GM12878 (cell line): ENCODE measurements around the gene DEXI. TPM values are rescaled to one million over a fixed set of nuclear protein-coding genes. Genes with fewer than 3 reads are reported as not detected.

Experiments
- ASH2L ChIP-seq: fragments of 300-600, 200-600 bp; sonication (generic); IDR thresholded peaks from 2 replicates; pipeline ENCODE4 v1.6.1; 2017; ENCODE audit warnings: low read depth, mild to moderate bottlenecking, borderline replicate concordance
- BMI1 ChIP-seq: fragments of 450-650 bp; IDR thresholded peaks from 2 replicates; pipeline ENCODE4 v1.6.1; 2016; ENCODE audit warnings: mild to moderate bottlenecking, moderate library complexity, borderline replicate concordance
- CBFB ChIP-seq: IDR thresholded peaks from 2 replicates; pipeline ENCODE4 v1.6.1; 2016; ENCODE audit warnings: antibody characterized with exemption, low read depth
- CEBPB ChIP-seq, 2 experiments: fragments of 150-350 bp in 1 of 2; IDR thresholded peaks; 2 replicates each; pipeline ENCODE4 v1.6.1; 2012 to 2014; ENCODE audit warnings: low read depth in 2 of 2, low read length in 2 of 2, borderline replicate concordance in 1 of 2, inconsistent platforms in 1 of 2
- CHD4 ChIP-seq: fragments of 200-600 bp; sonication (generic); IDR thresholded peaks from 2 replicates; pipeline ENCODE4 v1.6.1; 2016; ENCODE audit warnings: mild to moderate bottlenecking
- CUX1 ChIP-seq: IDR thresholded peaks from 2 replicates; pipeline ENCODE4 v1.6.1; 2012; ENCODE audit warnings: improper control_type of control experiment, low read depth, low read length; ENCODE audit not compliant: insufficient replicate concordance
- EP300 ChIP-seq, 2 experiments: fragments of 150-350 bp in 1 of 2; IDR thresholded peaks; 2 replicates each; pipeline ENCODE4 v1.6.1; 2011 to 2012; ENCODE audit warnings: low read depth in 2 of 2, low read length in 2 of 2, borderline replicate concordance in 1 of 2, improper control_type of control experiment in 1 of 2, inconsistent platforms in 1 of 2; ENCODE audit not compliant: control insufficient read depth in 1 of 2
- ESRRA ChIP-seq: IDR thresholded peaks from 2 replicates; pipeline ENCODE4 v1.6.1; 2012; ENCODE audit warnings: mild to moderate bottlenecking, low read length, improper control_type of control experiment
- ETV6 ChIP-seq, 2 experiments: fragments of 450-650 bp in 1 of 2; IDR thresholded peaks in 1 of 2; conservative IDR thresholded peaks in 1 of 2; 2 replicates each; pipeline ENCODE4 v1.6.1; 2014; ENCODE audit warnings: antibody characterized with exemption in 1 of 2, borderline replicate concordance in 1 of 2, low read depth in 1 of 2, mild to moderate bottlenecking in 1 of 2, moderate library complexity in 1 of 2
- FOXK2 ChIP-seq: fragments of 450-650 bp; IDR thresholded peaks from 2 replicates; pipeline ENCODE4 v1.6.1; 2017; ENCODE audit warnings: mild to moderate bottlenecking, moderate library complexity
- FOXM1 ChIP-seq: IDR thresholded peaks from 2 replicates; pipeline ENCODE4 v1.6.1; 2012; ENCODE audit warnings: low read depth, mild to moderate bottlenecking, inconsistent platforms, low read length, moderate library complexity
- HCFC1 ChIP-seq: fragments of 150-350 bp; IDR thresholded peaks from 2 replicates; pipeline ENCODE4 v1.6.1; 2014; ENCODE audit warnings: low read length
- HDGF ChIP-seq: fragments of 450-650 bp; IDR thresholded peaks from 2 replicates; pipeline ENCODE4 v1.6.1; 2016; ENCODE audit warnings: antibody characterized with exemption
- KLF5 ChIP-seq: fragments of 450-650 bp; IDR thresholded peaks from 2 replicates; pipeline ENCODE4 v1.6.1; 2014; ENCODE audit warnings: mild to moderate bottlenecking; ENCODE audit not compliant: partially characterized antibody
- MAX ChIP-seq: IDR thresholded peaks from 2 replicates; pipeline ENCODE4 v1.6.1; 2012; ENCODE audit warnings: low read depth, low read length, improper control_type of control experiment
- MEF2B ChIP-seq: fragments of 450-650 bp; IDR thresholded peaks from 2 replicates; pipeline ENCODE4 v1.6.1; 2018; ENCODE audit warnings: mild to moderate bottlenecking, moderate library complexity; ENCODE audit not compliant: partially characterized antibody, poor library complexity, severe bottlenecking
- MXI1 ChIP-seq: fragments of 150-350 bp; IDR thresholded peaks from 2 replicates; pipeline ENCODE4 v1.6.1; 2011; ENCODE audit warnings: low read depth, mild to moderate bottlenecking, inconsistent platforms, low read length, improper control_type of control experiment
- MYB ChIP-seq: fragments of 150-350 bp; IDR thresholded peaks from 2 replicates; pipeline ENCODE4 v1.6.1; 2014; ENCODE audit warnings: mild to moderate bottlenecking, low read depth, low read length, borderline replicate concordance
- NRF1 ChIP-seq: conservative IDR thresholded peaks from 2 replicates; pipeline ENCODE4 v1.6.1; 2011; ENCODE audit warnings: mild to moderate bottlenecking, low read depth, low read length, improper control_type of control experiment
- PBX3 ChIP-seq: IDR thresholded peaks from 2 replicates; pipeline ENCODE4 v1.6.1; 2011; ENCODE audit warnings: mild to moderate bottlenecking, low read depth, low read length, moderate library complexity; ENCODE audit not compliant: insufficient replicate concordance
- POLR2A ChIP-seq: IDR thresholded peaks from 2 replicates; pipeline ENCODE4 v1.6.1; 2011; ENCODE audit warnings: low read depth, mild to moderate bottlenecking, low read length
- RUNX3 ChIP-seq: IDR thresholded peaks from 2 replicates; pipeline ENCODE4 v1.6.1; 2012; ENCODE audit warnings: low read length, inconsistent platforms
- SIN3A ChIP-seq: IDR thresholded peaks from 2 replicates; pipeline ENCODE4 v1.6.1; 2012; ENCODE audit warnings: low read depth, low read length, improper control_type of control experiment
- STAT3 ChIP-seq: IDR thresholded peaks from 2 replicates; pipeline ENCODE4 v1.6.1; 2011; ENCODE audit warnings: low read depth, low read length, improper control_type of control experiment
- TAF1 ChIP-seq: IDR thresholded peaks from 2 replicates; pipeline ENCODE4 v1.6.1; 2011; ENCODE audit warnings: mild to moderate bottlenecking, low read depth, low read length, borderline replicate concordance
- TCF12 ChIP-seq: IDR thresholded peaks from 2 replicates; pipeline ENCODE4 v1.6.1; 2011; ENCODE audit warnings: low read depth, mild to moderate bottlenecking, low read length
- YBX1 ChIP-seq: fragments of 450-650 bp; IDR thresholded peaks from 2 replicates; pipeline ENCODE4 v1.6.1; 2016; ENCODE audit warnings: antibody characterized with exemption
- ZNF622 ChIP-seq: fragments of 450-650 bp; IDR thresholded peaks from 2 replicates; pipeline ENCODE4 v1.6.1; 2017; ENCODE audit warnings: mild to moderate bottlenecking, inconsistent platforms
- polyA plus RNA-seq, 11 experiments: library from polyadenylated mRNA; depleted of rRNA in 4 of 11; unstranded in 6 of 11; stranded (reverse) in 5 of 11; fragments of >200 nt; fragmentation: Nextera tagmentation in 4 of 11; fragmentation: Illumina TruSeq in 1 of 11; extraction: Ambion mirVana in 4 of 11; extraction: Trizol in 1 of 11; gene quantifications; 1 replicate in 1 of 11; 2 replicates in 10 of 11; pipeline versions ENCODE4 v1.2.1 to v1.2.3, GENCODE V29; 2011 to 2016; ENCODE audit warnings: inconsistent platforms in 2 of 11, missing spikeins in 2 of 11, low read depth in 1 of 11
- total RNA-seq, 4 experiments: library from RNA; depleted of rRNA in 3 of 4; stranded (reverse); fragments of >200 nt in 3 of 4; fragmentation: Illumina TruSeq in 1 of 4; extraction: Trizol in 1 of 4; gene quantifications; 2 replicates each; pipeline versions ENCODE4 v1.2.1 to v1.2.3, GENCODE V29; 2013 to 2021

Gene DEXI
- total and polyA plus RNA-seq, 10 of the 15 experiments (the other 5 are each of a cell fraction or from before 2014, with no cell fraction given) = 1.4 to 26.3 (median 18.4) TPM

DNA sequence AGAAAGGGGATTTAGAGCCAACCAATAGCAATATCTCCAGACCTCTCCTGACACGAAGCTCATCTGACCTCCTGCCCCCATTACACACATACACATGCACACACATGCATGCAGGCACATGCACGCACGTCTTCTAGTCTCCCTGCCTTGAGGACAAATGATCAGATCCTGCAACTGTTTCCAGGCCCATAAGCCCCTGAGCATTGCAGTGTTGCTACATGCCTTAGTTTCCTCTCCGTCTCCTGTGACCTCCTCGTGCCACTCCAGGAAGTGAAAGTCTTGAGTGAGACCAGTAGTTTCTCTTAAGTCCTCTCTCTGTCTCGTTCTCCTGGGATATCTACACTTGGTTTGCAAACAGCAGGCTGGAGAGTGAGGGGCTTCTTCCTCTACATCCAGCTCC is 57.0 kb downstream of the DEXI start (continued):
- TF ChIP-seq ASH2L (no peak), KLF5 (no peak), TAF1 (no peak), SIN3A (no peak), YBX1 (no peak), HDGF (0 out of 2 replicates have a peak, but pooled peaks have one; percentile 19), MXI1 (no peak), ESRRA (no peak), STAT3 (no peak), CUX1 (no peak), NRF1 (no peak), MAX (0 out of 2 replicates have a peak, but pooled peaks have one; percentile 37), POLR2A (peak; percentile 15; the same call in 1 of the 2 replicates), HCFC1 (no peak), PBX3 (no peak), RUNX3 (no peak), MYB (no peak), EP300 (IDR thresholded peaks at IDR 0.05; ENCODE audit: borderline replicate concordance in 1 of 2, control insufficient read depth in 1 of 2, low read depth in 2 of 2, low read length in 2 of 2) (no peak), ETV6 (conservative IDR thresholded peaks at IDR 0.05 in 1 of 2, IDR thresholded peaks at IDR 0.05 in 1 of 2; ENCODE audit: borderline replicate concordance in 1 of 2, low read depth in 1 of 2) (peak in 1 of 2 experiments; percentile 71; a peak in 1 of 4 replicates), TCF12 (no peak), FOXK2 (no peak), CBFB (no peak), FOXM1 (no peak), CHD4 (no peak), CEBPB (IDR thresholded peaks at IDR 0.05; ENCODE audit: borderline replicate concordance in 1 of 2, low read depth in 2 of 2, low read length in 2 of 2) (no peak), ZNF622 (no peak), BMI1 (no peak), MEF2B (no peak)
